GM18526 (cell line): ENCODE results near the gene ADAP1.

ENCODE experiments used
- POLR2A ChIP-seq: IDR thresholded peaks from 3 replicates; pipeline ENCODE4 v1.6.1; 2011; ENCODE audit not compliant: insufficient read length; ENCODE audit errors: extremely low read depth

Gene ADAP1

GRCh38 chr7:981793-982510, 27.5 kb upstream of the ADAP1 start:
- no peak for TF ChIP-seq POLR2A

- no peak for TF ChIP-seq POLR2A
Observed at GRCh38 chr7:979886-980571, 25.5 kb upstream of the ADAP1 start.

- TF ChIP-seq POLR2A, result no peak
Observed at GRCh38 chr7:979151-979550, 24.7 kb upstream of the ADAP1 start.

- no peak for TF ChIP-seq POLR2A
Observed at GRCh38 chr7:978416-979091, 24.1 kb upstream of the ADAP1 start.

GRCh38 chr7:978049-978346, 23.5 kb upstream of the ADAP1 start:
- TF ChIP-seq POLR2A, result no peak

- TF ChIP-seq POLR2A, result no peak
Observed at GRCh38 chr7:977326-978048, 23.0 kb upstream of the ADAP1 start.

- TF ChIP-seq POLR2A, result no peak
Observed at GRCh38 chr7:976901-977325, 22.4 kb upstream of the ADAP1 start.

GRCh38 chr7:975702-976473, 21.4 kb upstream of the ADAP1 start:
- no peak for TF ChIP-seq POLR2A

GRCh38 chr7:974820-975681, 20.6 kb upstream of the ADAP1 start, which contains the start of gene COX19:
Gene COX19 (minus strand): TSS chr7:975549. CDS start chr7:975509, 40 bp downstream.
- TF ChIP-seq POLR2A, result peak; percentile 65

- no peak for TF ChIP-seq POLR2A
Observed at GRCh38 chr7:974172-974571, 19.7 kb upstream of the ADAP1 start.

GRCh38 chr7:973312-973711, 18.8 kb upstream of the ADAP1 start:
- TF ChIP-seq POLR2A, result no peak

- no peak for TF ChIP-seq POLR2A
Observed at GRCh38 chr7:972676-973309, 18.3 kb upstream of the ADAP1 start.

- TF ChIP-seq POLR2A, result no peak
Observed at GRCh38 chr7:972110-972509, 17.6 kb upstream of the ADAP1 start.

GRCh38 chr7:970744-971143, 16.3 kb upstream of the ADAP1 start:
- TF ChIP-seq POLR2A, result no peak

- TF ChIP-seq POLR2A, result no peak
Observed at GRCh38 chr7:969403-969802, 14.9 kb upstream of the ADAP1 start.
